HG03095 (cell line): Measurements from ENCODE around the gene XIAP.
"Not testable (repeated sequence)": the region's sequence is repeated elsewhere in the genome, so short reads cannot be mapped to it uniquely, and the experiment has no call there.

ENCODE experiments used
- ATAC-seq: cut with Tn5 transposase; IDR thresholded peaks from one replicate; pipeline ENCODE4 v1.9.1; 2021; ENCODE audit warnings: moderate library complexity; ENCODE audit not compliant: unreplicated experiment

The XIAP gene

DNA sequence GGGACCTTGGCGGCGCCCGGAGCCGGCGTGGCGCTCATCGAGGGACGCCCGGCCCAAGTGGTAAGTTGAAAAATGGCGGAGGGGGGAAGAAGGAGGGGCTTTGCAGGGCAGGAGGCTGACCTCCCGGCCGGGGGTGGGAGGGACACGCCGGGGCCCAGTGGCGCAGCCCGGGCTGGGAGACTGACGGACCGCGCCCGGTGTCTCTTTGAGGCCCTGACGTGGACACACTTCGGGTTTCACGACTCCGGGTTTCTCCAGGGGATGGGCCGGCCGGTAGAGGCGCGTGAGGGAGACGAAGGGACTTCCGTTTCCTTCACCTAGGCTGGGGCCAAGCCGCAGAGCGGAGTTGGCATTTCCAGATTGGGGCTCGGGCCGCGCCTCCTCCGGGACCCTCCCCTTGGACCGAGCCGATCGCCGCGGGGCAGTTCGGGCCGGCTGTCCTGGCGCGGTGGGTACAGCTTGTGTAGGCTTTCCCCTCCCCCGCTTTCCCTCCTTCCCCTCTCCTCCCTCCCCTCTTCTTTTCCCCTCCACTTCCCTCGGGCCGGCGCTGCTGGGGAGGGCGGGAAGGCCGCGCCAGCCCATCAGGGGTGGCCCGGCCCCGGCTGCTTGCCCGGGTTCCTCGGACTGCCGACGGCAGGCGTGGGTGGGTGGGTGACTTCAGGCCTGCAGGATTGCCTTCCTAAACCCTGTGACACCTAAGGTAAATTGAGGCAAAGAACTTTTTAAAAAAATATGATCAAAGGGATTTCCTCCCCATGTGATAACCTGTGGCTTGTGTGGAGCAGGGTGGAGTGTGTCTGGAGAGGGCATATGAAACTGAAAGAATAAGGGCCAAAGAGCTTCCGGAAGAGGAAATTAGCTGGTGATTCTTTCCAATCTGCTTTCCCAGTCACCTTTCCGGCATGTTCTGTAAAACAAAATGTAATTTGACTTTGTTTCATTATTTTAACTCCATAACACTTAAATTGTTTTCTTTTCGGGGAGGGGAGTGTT, at the start of gene XIAP:
Gene XIAP (plus strand): TSS at position 208 of the 993 bp plus-strand sequence. CDS start 25,610 bp downstream, outside the sequence.
- peak; percentile 83 for ATAC-seq

GRCh38 chrX:123814343-123814742, 45.5 kb upstream of the XIAP start:
- no peak for ATAC-seq

- not testable (repeated sequence) for ATAC-seq
Measured at GRCh38 chrX:123814934-123815394, 44.9 kb upstream of the XIAP start.

DNA sequence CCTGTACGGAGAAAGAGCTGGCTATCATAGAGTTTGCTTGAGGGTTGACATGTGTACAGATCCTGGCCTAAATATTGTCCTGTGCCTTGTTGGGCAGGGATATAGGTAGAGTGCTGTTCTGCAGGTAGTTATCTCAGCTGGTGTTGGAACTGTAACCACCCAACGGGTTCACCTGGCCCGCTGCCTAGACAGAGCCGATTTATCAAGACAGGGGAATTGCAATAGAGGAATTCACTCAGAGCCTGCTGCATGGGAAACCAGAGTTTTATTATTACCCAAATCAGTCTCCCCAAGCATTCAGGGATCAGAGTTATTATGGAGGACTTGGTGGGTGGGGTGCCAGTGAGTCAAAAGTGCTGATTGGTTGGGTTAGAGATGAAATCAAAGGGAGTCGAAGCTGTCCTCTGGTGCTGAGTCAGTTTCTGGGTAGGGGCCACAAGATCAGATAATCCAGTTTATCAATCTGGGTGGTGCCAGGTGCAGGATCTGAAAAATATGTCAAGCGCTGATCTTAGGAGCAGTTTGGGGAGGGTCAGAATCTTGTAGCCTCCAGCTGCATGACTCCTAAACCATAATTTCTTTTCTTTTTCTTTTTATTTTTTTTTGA, 42.5 kb upstream of the XIAP start:
- ATAC-seq = no peak

GRCh38 chrX:123818243-123818642, 41.6 kb upstream of the XIAP start:
- ATAC-seq = no peak

DNA sequence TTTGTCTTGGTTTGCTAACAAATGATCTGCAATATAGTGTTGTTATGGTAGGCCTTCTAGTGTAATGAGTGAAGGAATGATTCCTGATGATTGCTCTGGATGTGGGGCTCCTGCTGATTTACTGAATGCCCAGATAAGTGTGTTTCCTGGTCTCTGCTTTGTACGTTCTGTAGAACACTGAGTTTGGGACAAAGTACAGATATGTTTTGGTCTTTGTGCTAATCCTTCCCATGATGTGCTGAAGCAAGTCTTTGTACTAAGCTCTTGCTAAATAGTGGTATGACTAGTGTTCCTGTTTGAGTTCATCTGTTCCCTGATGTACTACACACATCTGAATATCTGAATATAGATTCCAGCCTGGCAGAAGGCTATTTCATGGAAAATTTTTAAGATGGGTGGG, 36.9 kb upstream of the XIAP start:
- no peak for ATAC-seq

- peak; percentile 72 for ATAC-seq
Measured at GRCh38 chrX:123830309-123830708, 29.5 kb upstream of the XIAP start.

- peak; percentile 79 for ATAC-seq
Measured at GRCh38 chrX:123833387-123833786, 26.5 kb upstream of the XIAP start.

DNA sequence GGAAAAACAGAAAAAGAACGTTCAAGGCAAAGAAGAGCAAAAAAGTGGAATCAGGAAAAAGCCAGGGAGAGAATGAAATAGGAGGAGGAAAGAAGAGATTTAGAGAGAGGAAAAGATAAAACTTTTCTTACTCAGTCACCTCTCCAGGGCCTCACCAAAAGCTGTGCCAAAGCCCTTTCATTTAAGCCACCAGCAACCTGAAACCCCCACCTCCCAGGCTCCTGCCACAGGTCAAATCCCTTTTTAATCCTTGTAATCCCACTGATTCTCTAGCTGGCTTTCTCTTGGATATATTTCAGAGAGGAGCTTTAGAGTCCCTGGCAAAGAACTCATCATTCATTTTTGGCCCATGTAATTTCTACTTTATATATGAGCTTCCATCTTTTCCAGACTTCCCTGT, 25.7 kb upstream of the XIAP start:
- ATAC-seq = no peak

- peak; percentile 49 for ATAC-seq
Measured at GRCh38 chrX:123835661-123836371, 24.0 kb upstream of the XIAP start.

- ATAC-seq = not testable (repeated sequence)
Measured at GRCh38 chrX:123845129-123845528, 14.7 kb upstream of the XIAP start.

DNA sequence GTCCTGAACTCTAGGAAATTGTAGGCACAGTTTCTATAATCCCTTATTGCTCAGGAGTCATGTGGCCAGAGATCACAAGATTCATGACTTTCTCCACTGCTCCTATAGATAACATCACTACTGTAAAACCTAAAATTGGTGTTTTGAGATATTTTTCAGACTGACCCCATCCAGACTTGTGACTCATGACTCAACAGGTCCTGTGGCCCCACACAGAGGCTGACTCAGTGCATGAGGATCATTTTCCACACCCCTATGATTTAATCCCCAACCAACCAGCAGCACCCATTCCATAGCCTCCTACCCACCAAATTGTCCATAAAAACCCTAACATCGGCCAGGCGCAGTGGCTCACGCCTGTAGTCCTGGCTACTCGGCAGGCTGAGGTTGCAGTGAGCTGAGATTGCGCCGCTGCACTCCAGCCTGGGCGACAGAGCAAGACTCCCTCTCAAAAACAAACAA, 13.2 kb upstream of the XIAP start:
- no peak for ATAC-seq

GRCh38 chrX:123847056-123847455, 12.8 kb upstream of the XIAP start:
- ATAC-seq = no peak

- ATAC-seq = no peak
Measured at GRCh38 chrX:123849096-123849495, 10.8 kb upstream of the XIAP start.

- ATAC-seq = not testable (repeated sequence)
Measured at GRCh38 chrX:123849906-123850305, 9.9 kb upstream of the XIAP start.

DNA sequence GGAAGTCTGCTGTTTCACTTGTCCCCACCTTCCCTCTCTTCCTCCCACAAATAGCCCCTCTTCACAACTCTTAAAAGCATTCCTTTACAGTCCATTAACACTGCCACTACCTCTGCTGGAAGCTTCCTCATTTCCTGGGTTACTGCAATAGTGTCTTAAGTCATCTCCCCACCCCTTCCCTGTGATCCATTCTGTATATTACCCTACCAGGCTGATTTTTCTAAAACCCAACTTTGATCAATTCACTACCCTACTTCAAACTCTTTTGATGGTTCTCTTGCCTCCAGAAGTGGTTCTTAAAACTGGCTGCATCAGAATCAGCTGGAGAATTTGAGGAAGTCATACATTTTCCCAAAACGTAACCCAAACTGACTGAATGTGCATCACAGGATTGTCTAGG, 8.8 kb upstream of the XIAP start:
- ATAC-seq = no peak

DNA sequence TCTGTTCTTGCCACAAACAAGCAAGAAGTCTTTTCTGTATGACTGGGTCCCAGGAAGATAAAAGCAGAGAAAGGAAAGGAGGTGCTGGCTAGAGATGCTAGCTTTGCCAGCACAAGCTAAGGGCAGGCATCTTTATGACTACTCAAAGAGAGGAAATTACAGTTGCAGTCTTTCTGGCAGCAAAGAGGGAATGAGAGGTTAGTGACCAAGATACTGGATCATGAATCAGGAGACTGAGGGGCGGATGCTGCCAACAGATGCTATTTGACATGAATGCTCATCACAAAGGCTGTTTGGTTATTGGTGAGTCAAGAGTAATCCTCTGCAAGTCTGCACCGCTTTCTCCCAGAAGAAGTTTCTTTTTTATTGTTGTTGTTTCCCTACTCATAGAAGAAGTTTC, 5.5 kb upstream of the XIAP start:
- ATAC-seq = no peak

GRCh38 chrX:123859409-123859845, 426 bp upstream of the XIAP start:
- ATAC-seq = no peak

DNA sequence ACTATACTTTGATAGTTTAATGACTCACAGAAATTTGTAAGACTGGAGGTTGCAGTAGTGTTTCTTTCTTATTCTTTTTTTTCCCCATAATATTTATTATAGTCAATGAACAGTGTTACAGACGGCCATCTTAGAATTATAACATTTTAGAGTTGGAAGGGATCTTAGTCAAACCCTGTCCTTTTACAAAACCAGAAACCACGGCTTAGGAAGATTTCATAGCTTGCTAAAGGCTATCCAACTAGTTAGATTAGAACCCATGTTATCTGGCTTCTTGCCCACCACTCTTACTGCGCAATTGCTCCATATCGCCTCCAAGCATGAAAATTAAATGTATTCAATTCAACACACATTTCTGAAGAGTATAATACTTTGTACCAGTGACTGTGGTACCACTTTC, 1.1 kb downstream of the XIAP start:
- ATAC-seq = no peak

- ATAC-seq = no peak
Measured at GRCh38 chrX:123869488-123869887, 9.6 kb downstream of the XIAP start.

DNA sequence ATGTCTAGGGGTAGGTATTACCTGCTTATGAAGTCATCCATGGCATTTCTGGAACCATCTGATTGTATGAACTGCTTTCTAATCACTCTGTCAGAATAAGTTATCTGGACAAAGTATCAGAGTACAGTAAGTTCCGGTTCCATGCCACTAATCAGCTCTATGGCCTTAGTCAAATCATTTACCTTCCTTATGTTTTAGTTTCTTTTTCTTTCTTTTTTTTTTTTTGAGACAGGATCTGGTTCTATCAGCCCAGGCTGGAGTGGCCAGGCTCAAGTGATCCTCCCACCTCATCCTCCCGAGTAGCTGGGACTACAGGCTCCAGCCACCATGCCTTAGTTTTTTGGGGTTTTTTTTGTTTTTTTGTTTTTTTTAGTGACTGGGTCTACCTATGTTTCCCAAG, 11.5 kb downstream of the XIAP start:
- ATAC-seq = no peak
